GM18508 (cell line): ENCODE data around the gene AHCYL2.
"Not testable (repeated sequence)": the region's sequence is repeated elsewhere in the genome, so short reads cannot be mapped to it uniquely, and the experiment has no call there.

Experiments used
- ATAC-seq: cut with Tn5 transposase; IDR thresholded peaks from one replicate; pipeline ENCODE4 v1.9.1; 2021; ENCODE audit warnings: moderate number of reproducible peaks; ENCODE audit not compliant: insufficient read depth, unreplicated experiment

Gene AHCYL2

DNA sequence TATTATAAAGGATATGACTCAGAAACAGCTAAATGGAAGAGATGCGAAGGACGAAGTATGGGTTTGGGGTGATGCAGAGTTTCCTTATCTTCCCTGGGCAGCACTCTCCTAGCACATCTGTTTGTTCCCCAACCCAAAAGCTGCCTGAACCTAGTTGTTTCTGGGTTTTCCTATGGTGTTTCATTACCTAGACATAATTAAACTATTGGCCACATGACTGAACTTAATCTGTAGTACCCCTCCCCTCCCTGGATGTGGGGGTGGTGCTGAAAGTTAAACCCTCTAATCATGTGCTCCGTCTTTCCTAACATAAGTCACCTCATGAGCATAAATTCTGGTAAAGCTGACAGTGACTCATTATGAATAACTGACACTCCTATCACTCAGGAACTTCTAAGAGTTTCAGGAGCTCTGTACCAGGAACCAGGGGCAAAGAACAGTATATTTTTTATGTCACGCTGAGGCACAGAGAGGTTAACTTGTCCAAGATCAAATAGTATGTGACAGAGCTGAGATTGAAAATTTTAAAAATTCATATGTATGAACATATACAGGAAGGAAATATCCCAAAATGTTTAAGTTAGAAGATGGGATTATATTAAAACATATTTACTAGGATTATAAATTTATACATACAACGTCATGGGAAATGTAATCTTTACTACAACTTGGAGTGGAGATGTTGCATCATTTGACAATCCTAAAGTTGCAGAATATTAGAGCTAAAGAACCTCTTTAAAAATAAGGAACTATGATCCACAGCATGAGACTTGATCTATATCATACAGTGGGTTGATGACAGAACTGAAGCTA is 214.2 kb downstream of the AHCYL2 start:
- ATAC-seq, result no peak

GRCh38 chr7:129439963-129440625 is 215.3 kb downstream of the AHCYL2 start:
- no peak for ATAC-seq

DNA sequence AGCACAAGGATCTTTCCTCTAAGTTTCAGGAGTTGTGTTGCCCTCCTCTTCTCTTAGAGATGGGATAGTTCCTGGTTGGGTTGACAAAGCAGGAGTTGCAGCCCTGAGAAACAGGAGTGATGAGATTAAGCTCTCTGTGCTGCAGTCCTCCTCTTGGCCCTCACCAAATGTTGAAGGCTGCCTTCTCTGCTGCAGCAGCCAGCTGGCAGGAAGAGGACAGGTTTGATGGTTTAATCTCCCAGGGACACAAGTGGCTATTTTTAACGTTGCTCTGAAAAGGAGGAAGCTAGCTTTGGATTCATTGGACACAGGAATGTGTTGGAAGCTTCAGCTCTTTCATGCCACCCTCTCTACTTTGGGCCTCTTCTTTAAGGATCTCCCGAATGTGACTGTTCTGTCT is 218.8 kb downstream of the AHCYL2 start:
- no peak for ATAC-seq

- not testable (repeated sequence) for ATAC-seq
Measured at GRCh38 chr7:129444776-129445175, 219.9 kb downstream of the AHCYL2 start.

DNA sequence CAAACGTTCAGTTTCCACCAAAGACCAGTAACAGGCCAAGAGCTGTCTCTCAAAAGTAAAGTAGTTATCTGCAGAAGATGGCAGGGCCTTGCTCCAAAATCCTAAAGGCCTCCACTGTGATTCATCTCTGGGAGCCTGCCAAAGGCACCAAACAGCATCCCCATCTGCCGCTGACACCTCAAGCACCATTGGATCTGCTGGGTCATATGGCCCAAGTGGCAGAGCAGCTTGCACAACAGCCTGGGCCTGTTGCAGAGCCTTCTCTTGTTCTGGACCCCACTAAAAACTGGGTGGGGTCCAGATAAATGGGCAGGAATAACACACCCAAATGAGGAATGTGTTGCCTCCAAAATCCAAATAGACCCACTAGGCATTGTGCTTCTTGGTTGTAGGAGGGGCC is 222.1 kb downstream of the AHCYL2 start:
- not testable (repeated sequence) for ATAC-seq

GRCh38 chr7:129447445-129447844 is 222.6 kb downstream of the AHCYL2 start:
- not testable (repeated sequence) for ATAC-seq

DNA sequence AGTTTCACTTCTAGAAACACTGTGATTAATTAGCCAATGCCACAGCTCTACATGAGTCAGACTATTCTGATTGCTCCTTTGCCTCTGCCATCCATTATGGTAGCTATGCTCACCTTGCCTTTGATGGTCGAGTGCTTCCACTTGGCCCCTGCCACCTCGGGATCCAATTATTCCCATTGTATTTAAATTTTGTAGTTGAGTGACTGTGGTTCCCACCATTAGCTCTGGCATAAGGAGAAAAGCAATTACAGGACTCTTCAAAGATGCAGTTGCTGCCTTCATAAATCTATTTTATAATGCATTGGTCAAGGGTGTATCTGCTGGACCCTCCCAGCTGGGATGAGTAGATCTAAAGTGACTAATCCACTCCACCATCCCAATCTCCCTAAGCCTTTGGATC is 223.8 kb downstream of the AHCYL2 start:
- ATAC-seq, result not testable (repeated sequence)

- no peak for ATAC-seq
Measured at GRCh38 chr7:129450295-129450694, 225.5 kb downstream of the AHCYL2 start.

GRCh38 chr7:129452589-129453231 is 227.9 kb downstream of the AHCYL2 start:
- no peak for ATAC-seq

- ATAC-seq, result no peak
Measured at GRCh38 chr7:129453510-129454248, 228.8 kb downstream of the AHCYL2 start.

DNA sequence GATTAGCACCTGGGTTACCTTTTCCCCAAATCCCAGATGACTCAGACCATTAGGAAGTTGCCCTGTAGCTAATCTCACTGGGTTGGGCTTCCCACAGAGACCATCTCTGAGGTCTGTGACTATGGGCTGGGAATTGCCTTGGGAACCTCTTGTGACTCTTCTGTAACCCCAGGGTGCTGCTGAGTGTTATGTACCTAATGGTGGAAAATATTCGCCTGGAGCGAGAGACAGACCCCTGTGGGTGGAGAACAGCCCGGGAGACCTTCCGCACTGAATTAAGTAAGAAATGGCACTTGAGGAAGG is 229.4 kb downstream of the AHCYL2 start:
- no peak for ATAC-seq

GRCh38 chr7:129456421-129456820 is 231.6 kb downstream of the AHCYL2 start:
- no peak for ATAC-seq

DNA sequence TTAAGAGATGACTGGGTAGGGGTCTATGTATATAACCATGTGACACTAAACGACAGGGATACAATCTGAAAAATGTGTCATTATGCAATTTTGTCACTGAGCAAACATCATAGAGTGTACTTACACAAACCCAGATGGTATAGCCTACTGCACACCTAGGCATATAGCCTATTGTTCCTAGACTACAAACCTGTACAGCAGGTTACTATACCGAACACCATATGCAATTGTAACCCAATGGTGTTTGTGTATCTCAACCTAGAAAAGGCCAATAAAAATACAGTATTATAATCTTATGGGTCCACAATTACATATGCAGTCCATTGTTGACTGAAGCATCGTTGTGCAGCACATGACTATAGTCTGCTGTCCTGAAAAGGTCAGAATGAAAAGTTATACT is 232.3 kb downstream of the AHCYL2 start:
- no peak for ATAC-seq

DNA sequence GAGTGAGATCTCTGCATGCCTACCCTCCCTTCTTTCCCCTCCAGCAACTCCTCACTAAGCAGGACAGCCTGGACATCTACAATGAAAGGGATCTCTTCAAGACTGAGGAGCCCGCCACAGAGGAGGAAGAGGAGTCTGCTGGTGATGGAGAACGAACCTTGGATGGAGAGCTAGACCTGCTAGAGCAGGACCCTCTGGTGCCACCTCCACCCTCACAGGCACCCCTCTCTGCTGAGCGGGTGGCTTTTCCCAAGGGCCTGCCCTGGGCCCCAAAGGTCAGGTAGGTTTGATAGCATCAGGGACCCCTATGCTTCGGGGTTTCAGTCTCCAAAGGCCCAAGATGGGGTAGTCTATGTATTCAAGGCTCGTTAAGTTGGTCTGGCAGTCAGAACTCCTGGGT is 233.3 kb downstream of the AHCYL2 start:
- ATAC-seq, result no peak

GRCh38 chr7:129461809-129462208 is 237.0 kb downstream of the AHCYL2 start:
- no peak for ATAC-seq

- no peak for ATAC-seq
Measured at GRCh38 chr7:129462420-129462819, 237.6 kb downstream of the AHCYL2 start.

DNA sequence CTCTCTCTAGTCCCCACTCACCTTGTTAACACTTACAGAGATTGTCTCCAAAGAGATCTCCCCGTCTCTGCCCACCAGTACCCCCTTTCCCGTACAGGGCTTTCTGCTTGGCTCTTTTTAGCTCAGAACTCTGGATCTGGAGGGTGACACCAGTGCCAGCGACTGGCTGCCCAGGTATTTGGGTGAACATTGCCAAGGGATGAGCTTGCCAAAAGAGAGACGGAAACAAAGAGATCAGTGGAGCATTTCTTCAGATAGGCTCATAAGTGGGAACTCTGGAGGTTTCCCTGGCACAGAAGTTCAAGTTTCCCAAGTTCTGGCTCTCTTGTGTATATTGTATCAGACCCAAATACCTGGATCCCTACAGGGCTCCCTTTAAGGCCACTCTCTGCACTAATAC is 239.4 kb downstream of the AHCYL2 start:
- no peak for ATAC-seq

GRCh38 chr7:129465080-129465479 is 240.2 kb downstream of the AHCYL2 start:
- no peak for ATAC-seq

GRCh38 chr7:129466796-129467195 is 242.0 kb downstream of the AHCYL2 start:
- ATAC-seq, result no peak

- ATAC-seq, result no peak
Measured at GRCh38 chr7:129468087-129468486, 243.3 kb downstream of the AHCYL2 start.

DNA sequence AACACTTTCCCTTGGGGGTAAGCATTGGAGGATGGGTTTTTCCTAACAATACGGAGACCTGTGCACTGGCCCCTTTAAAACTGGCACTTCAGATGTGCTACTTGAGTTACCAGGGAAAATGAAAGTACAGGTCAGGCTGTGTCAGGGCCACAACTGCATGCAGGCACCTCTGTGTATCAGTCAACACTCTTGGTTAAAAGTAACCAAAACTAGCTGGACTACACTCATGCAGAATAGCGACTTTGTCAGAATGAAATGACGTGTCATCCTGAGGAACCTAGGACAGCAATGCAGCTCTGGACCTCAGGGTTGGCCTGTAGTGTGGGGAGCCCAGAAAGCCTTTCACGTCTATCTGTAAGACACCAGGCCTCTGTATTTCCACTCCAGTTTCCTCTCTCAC is 243.7 kb downstream of the AHCYL2 start:
- no peak for ATAC-seq
